Measurements from ENCODE around the gene SMIM31.

The SMIM31 gene

GRCh38 chr4:164789047-164789446 is 35.1 kb downstream of the SMIM31 start:
- no peak for DNase-seq

- no peak for DNase-seq
Measured at GRCh38 chr4:164790249-164790648, 36.3 kb downstream of the SMIM31 start.

GRCh38 chr4:164799410-164799809 is 45.5 kb downstream of the SMIM31 start:
- DNase-seq: no peak

- DNase-seq: no peak
Measured at GRCh38 chr4:164800786-164801185, 46.9 kb downstream of the SMIM31 start.

GRCh38 chr4:164802301-164802901 is 48.5 kb downstream of the SMIM31 start:
- no peak for DNase-seq

GRCh38 chr4:164803702-164804101 is 49.8 kb downstream of the SMIM31 start:
- no peak for DNase-seq

- DNase-seq: no peak
Measured at GRCh38 chr4:164807611-164808010, 53.7 kb downstream of the SMIM31 start.

- no peak for DNase-seq
Measured at GRCh38 chr4:164813554-164813953, 59.6 kb downstream of the SMIM31 start.

GRCh38 chr4:164815711-164816110 is 61.8 kb downstream of the SMIM31 start:
- no peak for DNase-seq

GRCh38 chr4:164819366-164819765 is 65.4 kb downstream of the SMIM31 start:
- DNase-seq: no peak

GRCh38 chr4:164821711-164822110 is 67.8 kb downstream of the SMIM31 start:
- DNase-seq: no peak

GRCh38 chr4:164824581-164824980 is 70.7 kb downstream of the SMIM31 start:
- no peak for DNase-seq

GRCh38 chr4:164828955-164829354 is 75.0 kb downstream of the SMIM31 start:
- no peak for DNase-seq

GRCh38 chr4:164846566-164846965 is 92.6 kb downstream of the SMIM31 start:
- DNase-seq: no peak

- no peak for DNase-seq
Measured at GRCh38 chr4:164847016-164847415, 93.1 kb downstream of the SMIM31 start.

GRCh38 chr4:164847967-164848649 is 94.2 kb downstream of the SMIM31 start:
- DNase-seq: no peak
